K562 (cell line): ENCODE measurements around the gene WDR54. TPM values are rescaled to one million over a fixed set of nuclear protein-coding genes. Genes with fewer than 3 reads are reported as not detected.
A peak's percentile ranks its signal among the peaks of the same experiment; 100 is the strongest.

Experiments used
- ATAC-seq: fragments of 200-7000 bp; cut with Tn5 transposase; 3 replicates; pipeline ENCODE4 v1.9.1; 2020; ENCODE audit warnings: moderate library complexity
- BruUV-seq: library from RNA; stranded (reverse); fragments of 400-500 nt; replicated peaks from 2 replicates; lab custom pipeline; 2021; lab: Mats Ljungman, UMichigan
- CTCF ChIA-PET: fragments of 300-600 bp; formaldehyde crosslinking; extraction: SDS; loops from one replicate; lab custom pipeline; 2021; ENCODE audit warnings: low intra/inter-chr PET ratio; lab: Yijun Ruan, JAX
- POLR2A ChIA-PET: fragments of 300-600, 350-650 bp; sonication (Branson Sonifier 250); formaldehyde crosslinking; extraction: SDS; loops from one replicate; lab custom pipeline; 2021; ENCODE audit warnings: antibody characterized with exemption, inconsistent platforms; lab: Yijun Ruan, JAX
- DNase-seq, 4 experiments: peaks; one replicate each; pipeline versions ENCODE4 v3.0.0 to v3.0.0-alpha.2; 2011 to 2018; ENCODE audit warnings: low spot score in 3 of 4, mixed read lengths in 3 of 4; ENCODE audit errors: extremely low read depth in 1 of 4
- FAIRE-seq: peaks from 2 replicates; lab custom pipeline; 2011; peaks lifted over from hg19 to GRCh38; lab: Jason Lieb, UNC
- H2AFZ ChIP-seq: 2 replicates; pipeline ENCODE4 v1.6.0; 2011; ENCODE audit warnings: low read depth, low read length, control low read depth, inconsistent platforms
- H3K27ac ChIP-seq: fragments of 200-600 bp; 3 replicates; pipeline ENCODE4 v1.8.0; 2011; ENCODE audit warnings: low read depth, mild to moderate bottlenecking, control low read depth, inconsistent platforms, low read length, moderate library complexity, mixed read lengths; ENCODE audit errors: extremely low read depth
- H3K27me3 ChIP-seq, 2 experiments: fragments of 300-600 bp in 1 of 2; 2 replicates in 1 of 2; 3 replicates in 1 of 2; pipeline versions ENCODE4 v1.6.0 to v1.8.0; 2011; ENCODE audit warnings: inconsistent platforms in 2 of 2, low read length in 2 of 2, mild to moderate bottlenecking in 1 of 2, mixed read lengths in 1 of 2, moderate library complexity in 1 of 2; ENCODE audit not compliant: control insufficient read depth in 2 of 2, insufficient read depth in 2 of 2
- H3K36me3 ChIP-seq: fragments of 300-600 bp; 3 replicates; pipeline ENCODE4 v1.8.0; 2011; ENCODE audit warnings: mild to moderate bottlenecking, low read length, inconsistent platforms; ENCODE audit not compliant: control insufficient read depth, insufficient read depth
- H3K4me1 ChIP-seq, 2 experiments: fragments of 200-600 bp in 1 of 2; replicated peaks in 1 of 2; 2 replicates in 1 of 2; 3 replicates in 1 of 2; pipeline versions ENCODE4 v1.5.1 to v1.8.0; 2011; ENCODE audit warnings: inconsistent platforms in 2 of 2, low read length in 2 of 2, mild to moderate bottlenecking in 1 of 2, mixed read lengths in 1 of 2, moderate library complexity in 1 of 2; ENCODE audit not compliant: control insufficient read depth in 2 of 2, insufficient read depth in 2 of 2
- H3K4me2 ChIP-seq: 2 replicates; pipeline ENCODE4 v1.6.1; 2011; ENCODE audit warnings: low read length, control low read depth, inconsistent platforms, mixed read lengths; ENCODE audit not compliant: insufficient read depth
- H3K4me3 ChIP-seq: fragments of 200-600 bp; sonication (generic), shearing (Covaris generic); 2 replicates; pipeline ENCODE4 v1.5.1; 2016; ENCODE audit warnings: control low read depth, inconsistent platforms
- H3K79me2 ChIP-seq: fragments of 200-600 bp; 3 replicates; pipeline ENCODE4 v1.8.0; 2011; ENCODE audit warnings: low read length, inconsistent platforms; ENCODE audit not compliant: control insufficient read depth, insufficient read depth
- H3K9ac ChIP-seq, 2 experiments: 2 replicates each; pipeline versions ENCODE4 v1.6.0 to v1.6.1; 2011; ENCODE audit warnings: low read depth in 2 of 2, low read length in 2 of 2, control low read depth in 1 of 2, inconsistent platforms in 1 of 2, mild to moderate bottlenecking in 1 of 2, mixed read lengths in 1 of 2; ENCODE audit not compliant: insufficient read depth in 1 of 2
- H3K9me1 ChIP-seq: one replicate; pipeline ENCODE4 v1.6.0; 2011; ENCODE audit warnings: inconsistent platforms, mild to moderate bottlenecking, low read length, moderate library complexity; ENCODE audit not compliant: control insufficient read depth, insufficient read depth
- H3K9me3 ChIP-seq: replicated peaks from 2 replicates; pipeline ENCODE4 v1.5.1; 2011; ENCODE audit warnings: low read depth, low read length, inconsistent platforms; ENCODE audit not compliant: control insufficient read depth, insufficient read depth
- H4K20me1 ChIP-seq: replicated peaks from 2 replicates; pipeline ENCODE4 v1.6.1; 2011; ENCODE audit warnings: low read length, inconsistent platforms, mixed read lengths; ENCODE audit not compliant: control insufficient read depth, insufficient read depth
- BCL6 ChIP-seq: fragments of 250-450 bp; sonication (Bioruptor Pico); IDR thresholded peaks from 2 replicates; pipeline ENCODE4 v1.4.0; 2020
- CEBPB ChIP-seq: fragments of 450-650 bp; IDR thresholded peaks from 2 replicates; pipeline ENCODE4 v1.6.1; 2016; ENCODE audit warnings: missing genetic modification characterization, missing compliant biosample characterization
- HDAC8 ChIP-seq: fragments of 450-650 bp; IDR thresholded peaks from 2 replicates; pipeline ENCODE4 v1.6.1; 2016; ENCODE audit warnings: mild to moderate bottlenecking, missing genetic modification characterization, moderate library complexity, missing compliant biosample characterization
- HNRNPH1 ChIP-seq: fragments of 200-400 bp; formaldehyde crosslinking; optimal IDR thresholded peaks from 2 replicates; pipeline ENCODE3; 2017; ENCODE audit warnings: low read depth, mild to moderate bottlenecking, low read length, moderate library complexity
- RBM39 ChIP-seq: fragments of 200-400 bp; formaldehyde crosslinking; optimal IDR thresholded peaks from 2 replicates; pipeline ENCODE3; 2018; ENCODE audit warnings: low read depth, low read length
- RFX1 ChIP-seq: fragments of 450-650 bp; IDR thresholded peaks from 2 replicates; pipeline ENCODE4 v1.6.1; 2016; ENCODE audit warnings: mild to moderate bottlenecking, moderate library complexity
- WGBS: fragments of 100-300 bp; shearing (Covaris generic); methylation state at CpG from one replicate; pipeline ENCODE4 v1.1.6; 2016; ENCODE audit warnings: low coverage, mixed read lengths; ENCODE audit not compliant: insufficient coverage; ENCODE audit errors: missing lambda C conversion rate; 5-methylcytosine and 5-hydroxymethylcytosine counted together
- in situ Hi-C: fragments of 300-500 bp; cut with MboI; formaldehyde crosslinking; loops from 4 replicates; pipeline ENCODE4 v1.15.0; 2018; ENCODE audit warnings: inconsistent platforms, mixed read lengths
- intact Hi-C: fragments of 100-400 bp; cut with micrococcal nuclease; formaldehyde crosslinking; loops from 2 replicates; pipeline ENCODE4 v1.14.2; 2022
- polyA plus RNA-seq, 8 experiments: library from polyadenylated mRNA; depleted of rRNA in 4 of 8; stranded (reverse) in 5 of 8; unstranded in 3 of 8; fragments of >200 nt; fragmentation: Nextera tagmentation in 2 of 8; fragmentation: Illumina TruSeq in 1 of 8; extraction: Ambion mirVana in 2 of 8; extraction: Trizol in 1 of 8; gene quantifications; 2 replicates each; pipeline versions ENCODE4 v1.2.1 to v1.2.3, GENCODE V29; 2011 to 2014; ENCODE audit warnings: inconsistent platforms in 1 of 8, missing spikeins in 1 of 8
- total RNA-seq, 7 experiments: library from RNA; depleted of rRNA in 6 of 7; stranded (reverse); fragments of >200 nt in 6 of 7; fragmentation: Illumina TruSeq in 2 of 7; extraction: Trizol in 2 of 7; gene quantifications; 2 replicates each; pipeline versions ENCODE4 v1.2.1 to v1.2.3, GENCODE V29; 2011 to 2021; ENCODE audit warnings: low replicate concordance in 1 of 7

Gene WDR54
- total and polyA plus RNA-seq, 9 of the 15 experiments (the other 6 are each of a cell fraction or from before 2014, with no cell fraction given): 5.2 to 15.2 (median 7.4) TPM

DNA sequence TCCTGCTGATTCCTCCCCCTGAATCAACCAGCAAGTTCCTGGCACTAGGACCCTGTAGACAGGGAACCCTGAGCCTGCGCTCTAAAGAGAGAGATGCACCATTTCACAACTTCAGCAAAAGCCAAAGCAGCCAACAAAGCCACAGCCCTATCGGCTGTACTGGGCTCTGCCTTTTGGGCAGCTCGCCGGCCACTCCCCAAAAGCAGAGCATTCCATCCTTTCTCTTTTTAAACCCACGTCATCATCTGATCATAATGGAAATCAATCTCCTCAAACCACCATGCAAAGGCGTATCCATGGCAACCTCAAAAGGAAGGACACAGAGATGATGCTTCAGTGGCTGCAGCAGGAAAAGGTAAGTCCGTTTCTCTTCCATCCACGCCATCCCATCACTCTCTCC is 36.1 kb upstream of the WDR54 start:
- in situ Hi-C loops: no loop called here
- H2AFZ ChIP-seq: no peak overlapping the region
- H3K27me3 ChIP-seq: no peaks in the 10 kb centered on the region
- H4K20me1 ChIP-seq: 0 out of 2 replicates have a peak, but pooled peaks cover 3% of the 10 kb centered on the region
- FAIRE-seq: no peak
- no peak overlapping the region for H3K9ac ChIP-seq
- H3K9me3 ChIP-seq: no peaks in the 10 kb centered on the region
- intact Hi-C loops: no loop called here
- TF ChIP-seq HNRNPH1: no peak
- TF ChIP-seq RBM39: no peak
- no peak for TF ChIP-seq HDAC8 (tag)
- TF ChIP-seq BCL6 (CRISPR knock-in tag): no peak
- 0 out of 2 replicates have a peak, but pooled peaks have one; percentile 12 for TF ChIP-seq CEBPB (tag)
- TF ChIP-seq RFX1: peak; percentile 81
- no peak for DNase-seq
- POLR2A ChIA-PET: interaction anchor here (0.7 to 0.9 kb wide), 2 partner anchors 10 to 15 kb away, joined by 3 to 4 read pairs; no protein-coding TSS in a partner anchor
- peaks cover 12% of the 10 kb centered on the region; the same call in 2 of the 3 replicates for H3K36me3 ChIP-seq
- no peak overlapping the region for H3K4me2 ChIP-seq
- H3K4me3 ChIP-seq: no peak overlapping the region
- no peak overlapping the region for H3K27ac ChIP-seq
- H3K4me1 ChIP-seq: peaks cover under 1 to 20% of the 10 kb centered on the region in 2 experiments; a peak in 2 of 5 replicates
- peaks cover 20% of the 10 kb centered on the region; the same call in 2 of the 3 replicates for H3K79me2 ChIP-seq
- no TSS peak for BruUV-seq
- 81% methylated on average over 8 of the region's 8 CpGs for WGBS
- CTCF ChIA-PET: interaction anchor here (0.5 kb wide), 1 partner anchor 68 kb away, joined by 3 read pairs; no protein-coding TSS in a partner anchor
- ATAC-seq: peak; percentile 31; the same call in 2 of the 3 replicates
- H3K9me1 ChIP-seq: no peaks in the 10 kb centered on the region
